ENCODE data around the gene GYPC.

GYPC gene

DNA sequence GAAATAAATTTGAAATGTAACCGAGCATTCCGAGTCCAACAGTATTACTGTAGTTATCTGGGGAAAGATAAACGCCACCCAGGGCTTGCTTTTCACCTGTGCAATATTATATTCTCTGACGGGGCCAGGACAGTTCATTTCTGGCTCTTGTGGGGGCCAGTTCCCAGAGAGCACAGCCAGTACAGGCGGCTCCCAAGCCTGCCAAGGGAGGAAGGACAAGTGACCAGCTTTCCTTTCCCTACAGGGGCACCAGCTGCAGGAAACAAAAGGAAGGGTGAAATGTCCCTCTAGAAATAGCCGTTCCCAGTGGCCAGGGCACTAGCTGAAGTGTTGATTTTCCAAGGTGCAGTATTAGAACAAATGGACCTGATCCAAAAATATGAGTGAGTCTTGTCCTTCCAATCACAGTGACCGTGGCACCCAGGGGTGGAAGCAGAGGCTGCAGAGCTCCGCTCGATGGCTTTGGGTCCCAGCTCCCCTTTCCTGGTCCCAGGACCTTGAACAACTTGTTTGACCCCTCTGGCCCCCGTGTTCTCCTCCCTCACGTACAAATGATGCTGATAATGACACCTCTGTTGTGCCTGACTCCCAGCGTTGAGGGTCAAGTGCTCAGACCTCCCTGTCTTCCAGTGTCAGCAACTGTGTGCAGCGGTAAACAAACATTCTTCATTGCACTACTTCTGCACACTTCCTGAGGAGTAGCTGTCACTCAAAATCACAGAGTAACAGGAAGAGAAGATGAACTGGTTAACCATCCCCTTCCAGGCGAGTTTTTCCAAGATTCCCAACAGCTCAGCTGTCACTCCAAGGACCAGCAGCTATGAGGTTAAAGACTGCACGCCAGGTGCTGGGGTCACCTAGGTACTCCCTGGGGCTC lies 40.9 kb downstream of the GYPC start:
- Histone ChIP-seq H3F3A (ENCODE audit: insufficient read depth, low read length) (no peaks in the 10 kb centered on the region), H3K9me3 (ENCODE audit: low read length) (no peaks in the 10 kb centered on the region), H3K4me3 (ENCODE audit: low read depth, low read length, poor library complexity, severe bottlenecking) (no peak overlapping the region), H3K9me2 (ENCODE audit: low read depth, low read length) (no peaks in the 10 kb centered on the region), H3K27ac (ENCODE audit: low read depth, low read length, poor library complexity, severe bottlenecking) (no peak overlapping the region), H3K4me1 (ENCODE audit: insufficient read depth, low read length, severe bottlenecking) (no peaks in the 10 kb centered on the region), H3K27me3 (ENCODE audit: insufficient read depth, low read length) (no peaks in the 10 kb centered on the region), H3K9ac (ENCODE audit: low read length) (no peak overlapping the region), H3K36me3 (ENCODE audit: insufficient read depth, low read length) (no peaks in the 10 kb centered on the region), H3K4me2 (ENCODE audit: low read length) (no peak overlapping the region), H3K79me2 (ENCODE audit: insufficient read depth, low read length) (no peaks in the 10 kb centered on the region), H4K20me1 (ENCODE audit: insufficient read depth, low read length) (no peaks in the 10 kb centered on the region), H2AFZ (ENCODE audit: low read length) (no peak overlapping the region)
- TF ChIP-seq EZH2 (IDR thresholded peaks at IDR 0.05; ENCODE audit: borderline replicate concordance, low read length): no peak
- TF ChIP-seq, protein P1, sequence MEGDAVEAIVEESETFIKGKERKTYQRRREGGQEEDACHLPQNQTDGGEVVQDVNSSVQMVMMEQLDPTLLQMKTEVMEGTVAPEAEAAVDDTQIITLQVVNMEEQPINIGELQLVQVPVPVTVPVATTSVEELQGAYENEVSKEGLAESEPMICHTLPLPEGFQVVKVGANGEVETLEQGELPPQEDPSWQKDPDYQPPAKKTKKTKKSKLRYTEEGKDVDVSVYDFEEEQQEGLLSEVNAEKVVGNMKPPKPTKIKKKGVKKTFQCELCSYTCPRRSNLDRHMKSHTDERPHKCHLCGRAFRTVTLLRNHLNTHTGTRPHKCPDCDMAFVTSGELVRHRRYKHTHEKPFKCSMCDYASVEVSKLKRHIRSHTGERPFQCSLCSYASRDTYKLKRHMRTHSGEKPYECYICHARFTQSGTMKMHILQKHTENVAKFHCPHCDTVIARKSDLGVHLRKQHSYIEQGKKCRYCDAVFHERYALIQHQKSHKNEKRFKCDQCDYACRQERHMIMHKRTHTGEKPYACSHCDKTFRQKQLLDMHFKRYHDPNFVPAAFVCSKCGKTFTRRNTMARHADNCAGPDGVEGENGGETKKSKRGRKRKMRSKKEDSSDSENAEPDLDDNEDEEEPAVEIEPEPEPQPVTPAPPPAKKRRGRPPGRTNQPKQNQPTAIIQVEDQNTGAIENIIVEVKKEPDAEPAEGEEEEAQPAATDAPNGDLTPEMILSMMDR (IDR thresholded peaks at IDR 0.05; ENCODE audit: low read length): no peak

GRCh38 chr2:126698376-126698775 lies 42.4 kb downstream of the GYPC start:
- Histone ChIP-seq H3K9me3 (ENCODE audit: low read length) (no peaks in the 10 kb centered on the region), H3K9ac (ENCODE audit: low read length) (no peak overlapping the region), H3K4me1 (ENCODE audit: insufficient read depth, low read length, severe bottlenecking) (no peaks in the 10 kb centered on the region), H3K9me2 (ENCODE audit: low read depth, low read length) (no peaks in the 10 kb centered on the region), H3K27me3 (ENCODE audit: insufficient read depth, low read length) (no peaks in the 10 kb centered on the region), H3K36me3 (ENCODE audit: insufficient read depth, low read length) (no peaks in the 10 kb centered on the region), H3K4me3 (ENCODE audit: low read depth, low read length, poor library complexity, severe bottlenecking) (no peak overlapping the region), H3F3A (ENCODE audit: insufficient read depth, low read length) (no peaks in the 10 kb centered on the region), H4K20me1 (ENCODE audit: insufficient read depth, low read length) (no peaks in the 10 kb centered on the region), H3K27ac (ENCODE audit: low read depth, low read length, poor library complexity, severe bottlenecking) (no peak overlapping the region), H2AFZ (ENCODE audit: low read length) (no peak overlapping the region), H3K4me2 (ENCODE audit: low read length) (no peak overlapping the region), H3K79me2 (ENCODE audit: insufficient read depth, low read length) (no peaks in the 10 kb centered on the region)
- TF ChIP-seq, protein P1 (IDR thresholded peaks at IDR 0.05; ENCODE audit: low read length): no peak
- TF ChIP-seq EZH2 (IDR thresholded peaks at IDR 0.05; ENCODE audit: borderline replicate concordance, low read length): no peak

- no peaks in the 10 kb centered on the region for H3K9me2 ChIP-seq (ENCODE audit: low read depth, low read length)
- H3K27ac ChIP-seq (ENCODE audit: low read depth, low read length, poor library complexity, severe bottlenecking): no peak overlapping the region
- no peaks in the 10 kb centered on the region for H3K4me1 ChIP-seq (ENCODE audit: insufficient read depth, low read length, severe bottlenecking)
- TF ChIP-seq, protein P1 (IDR thresholded peaks at IDR 0.05; ENCODE audit: low read length): no peak
- no peak for TF ChIP-seq EZH2 (IDR thresholded peaks at IDR 0.05; ENCODE audit: borderline replicate concordance, low read length)
- H3K9me3 ChIP-seq (ENCODE audit: low read length): no peaks in the 10 kb centered on the region
- H3K36me3 ChIP-seq (ENCODE audit: insufficient read depth, low read length): no peaks in the 10 kb centered on the region
- H3F3A ChIP-seq (ENCODE audit: insufficient read depth, low read length): no peaks in the 10 kb centered on the region
- H3K9ac ChIP-seq (ENCODE audit: low read length): no peak overlapping the region
- H3K4me3 ChIP-seq (ENCODE audit: low read depth, low read length, poor library complexity, severe bottlenecking): no peak overlapping the region
- no peak overlapping the region for H3K4me2 ChIP-seq (ENCODE audit: low read length)
- no peak overlapping the region for H2AFZ ChIP-seq (ENCODE audit: low read length)
- no peaks in the 10 kb centered on the region for H3K79me2 ChIP-seq (ENCODE audit: insufficient read depth, low read length)
- H3K27me3 ChIP-seq (ENCODE audit: insufficient read depth, low read length): no peaks in the 10 kb centered on the region
- no peaks in the 10 kb centered on the region for H4K20me1 ChIP-seq (ENCODE audit: insufficient read depth, low read length)
Measured at GRCh38 chr2:126699018-126699417, 43.1 kb downstream of the GYPC start.
